KMS-11 (cell line): ENCODE data around the gene AZIN2.

Experiments used
- H2AFZ ChIP-seq: fragments of 200-600 bp; sonication (generic); 2 replicates; pipeline ENCODE4 v1.6.1; 2016; ENCODE audit warnings: antibody characterized with exemption, mixed run types, low read depth
- H3K27ac ChIP-seq: fragments of 200-600 bp; sonication (generic); 2 replicates; pipeline ENCODE4 v1.6.1; 2016; ENCODE audit warnings: mild to moderate bottlenecking, mixed run types
- H3K27me3 ChIP-seq: fragments of 200-600 bp; sonication (generic); 2 replicates; pipeline ENCODE4 v1.6.1; 2017; ENCODE audit warnings: mild to moderate bottlenecking, low read depth, mixed run types, moderate library complexity; ENCODE audit not compliant: insufficient read depth
- H3K36me3 ChIP-seq: fragments of 200-600 bp; sonication (generic); 2 replicates; pipeline ENCODE4 v1.6.1; 2017; ENCODE audit warnings: mild to moderate bottlenecking, mixed run types; ENCODE audit not compliant: insufficient read depth
- H3K4me1 ChIP-seq: fragments of 200-600 bp; sonication (generic); 2 replicates; pipeline ENCODE4 v1.6.1; 2016; ENCODE audit warnings: mild to moderate bottlenecking, low read depth, mixed run types; ENCODE audit not compliant: poor library complexity, severe bottlenecking
- H3K4me2 ChIP-seq: fragments of 200-600 bp; sonication (generic); 2 replicates; pipeline ENCODE4 v1.7.0; 2016; ENCODE audit warnings: mild to moderate bottlenecking, mixed run types
- H3K4me3 ChIP-seq: fragments of 200-600 bp; sonication (generic); IDR thresholded peaks from 2 replicates; pipeline ENCODE4 v1.6.1; 2017; ENCODE audit warnings: low read depth, low read length, mixed read lengths; ENCODE audit not compliant: insufficient read depth
- H3K79me2 ChIP-seq: fragments of 200-600 bp; sonication (generic); 2 replicates; pipeline ENCODE4 v1.6.1; 2016; ENCODE audit warnings: low read depth, mixed run types; ENCODE audit not compliant: insufficient read depth
- H3K9ac ChIP-seq: fragments of 200-600 bp; sonication (generic); 2 replicates; pipeline ENCODE4 v1.6.1; 2016; ENCODE audit warnings: mild to moderate bottlenecking, mixed run types
- H4K20me1 ChIP-seq: fragments of 200-600 bp; sonication (generic); 2 replicates; pipeline ENCODE4 v1.6.1; 2016; ENCODE audit warnings: mild to moderate bottlenecking, mixed run types; ENCODE audit not compliant: insufficient read depth
- TF ChIP-seq, protein P1 (sequence below): fragments of 200-600 bp; sonication (generic); conservative IDR thresholded peaks from 2 replicates; pipeline ENCODE4 v1.6.1; 2017; ENCODE audit warnings: low read depth, mild to moderate bottlenecking, antibody characterized with exemption, low read length, moderate library complexity, mixed read lengths

The AZIN2 gene

GRCh38 chr1:33119050-33119449, 38.1 kb downstream of the AZIN2 start:
- Histone ChIP-seq H3K4me1 (no peaks in the 10 kb centered on the region), H3K36me3 (no peaks in the 10 kb centered on the region), H2AFZ (no peak overlapping the region)

GRCh38 chr1:33119532-33120217, 38.7 kb downstream of the AZIN2 start:
- H3K27ac ChIP-seq: no peak overlapping the region
- H3K79me2 ChIP-seq: no peaks in the 10 kb centered on the region
- no peak overlapping the region for H2AFZ ChIP-seq
- TF ChIP-seq, protein P1, sequence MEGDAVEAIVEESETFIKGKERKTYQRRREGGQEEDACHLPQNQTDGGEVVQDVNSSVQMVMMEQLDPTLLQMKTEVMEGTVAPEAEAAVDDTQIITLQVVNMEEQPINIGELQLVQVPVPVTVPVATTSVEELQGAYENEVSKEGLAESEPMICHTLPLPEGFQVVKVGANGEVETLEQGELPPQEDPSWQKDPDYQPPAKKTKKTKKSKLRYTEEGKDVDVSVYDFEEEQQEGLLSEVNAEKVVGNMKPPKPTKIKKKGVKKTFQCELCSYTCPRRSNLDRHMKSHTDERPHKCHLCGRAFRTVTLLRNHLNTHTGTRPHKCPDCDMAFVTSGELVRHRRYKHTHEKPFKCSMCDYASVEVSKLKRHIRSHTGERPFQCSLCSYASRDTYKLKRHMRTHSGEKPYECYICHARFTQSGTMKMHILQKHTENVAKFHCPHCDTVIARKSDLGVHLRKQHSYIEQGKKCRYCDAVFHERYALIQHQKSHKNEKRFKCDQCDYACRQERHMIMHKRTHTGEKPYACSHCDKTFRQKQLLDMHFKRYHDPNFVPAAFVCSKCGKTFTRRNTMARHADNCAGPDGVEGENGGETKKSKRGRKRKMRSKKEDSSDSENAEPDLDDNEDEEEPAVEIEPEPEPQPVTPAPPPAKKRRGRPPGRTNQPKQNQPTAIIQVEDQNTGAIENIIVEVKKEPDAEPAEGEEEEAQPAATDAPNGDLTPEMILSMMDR: no peak
- H3K4me1 ChIP-seq: no peaks in the 10 kb centered on the region
- no peak overlapping the region for H3K9ac ChIP-seq
- H4K20me1 ChIP-seq: no peaks in the 10 kb centered on the region
- H3K36me3 ChIP-seq: no peaks in the 10 kb centered on the region
- no peak overlapping the region for H3K4me2 ChIP-seq
- H3K27me3 ChIP-seq: no peaks in the 10 kb centered on the region
- no peak overlapping the region for H3K4me3 ChIP-seq

More at GRCh38 chr1:33119050-33119449, 38.1 kb downstream of the AZIN2 start:
- H3K4me3 ChIP-seq: no peak overlapping the region
- no peak overlapping the region for H3K4me2 ChIP-seq
- H3K27ac ChIP-seq: no peak overlapping the region
- TF ChIP-seq, protein P1: no peak
- H4K20me1 ChIP-seq: no peaks in the 10 kb centered on the region
- H3K9ac ChIP-seq: no peak overlapping the region
- H3K27me3 ChIP-seq: no peaks in the 10 kb centered on the region
- no peaks in the 10 kb centered on the region for H3K79me2 ChIP-seq

- Histone ChIP-seq H2AFZ (no peak overlapping the region), H3K9ac (no peak overlapping the region), H3K27ac (no peak overlapping the region), H3K4me3 (no peak overlapping the region), H3K36me3 (no peaks in the 10 kb centered on the region), H4K20me1 (no peaks in the 10 kb centered on the region), H3K27me3 (no peaks in the 10 kb centered on the region), H3K79me2 (no peaks in the 10 kb centered on the region), H3K4me1 (no peaks in the 10 kb centered on the region), H3K4me2 (no peak overlapping the region)
- TF ChIP-seq, protein P1: no peak
These were observed 39.7 kb downstream of the AZIN2 start for GRCh38 chr1:33120436-33121231.

- H2AFZ ChIP-seq: no peak overlapping the region
- H3K27ac ChIP-seq: no peak overlapping the region
- no peaks in the 10 kb centered on the region for H3K36me3 ChIP-seq
- TF ChIP-seq, protein P1: no peak
- no peaks in the 10 kb centered on the region for H3K27me3 ChIP-seq
- H3K4me3 ChIP-seq: no peak overlapping the region
- H4K20me1 ChIP-seq: no peaks in the 10 kb centered on the region
- H3K4me1 ChIP-seq: no peaks in the 10 kb centered on the region
- no peaks in the 10 kb centered on the region; the same call in 1 of the 2 replicates for H3K79me2 ChIP-seq
- no peak overlapping the region for H3K9ac ChIP-seq
- H3K4me2 ChIP-seq: no peak overlapping the region
These were observed 40.8 kb downstream of the AZIN2 start for GRCh38 chr1:33121728-33122127.
